ENCODE measurements around the gene ANKRD52.
A peak's percentile ranks its signal among the peaks of the same experiment; 100 is the strongest.
"Not testable (repeated sequence)": the region's sequence is repeated elsewhere in the genome, so short reads cannot be mapped to it uniquely, and the experiment has no call there.

The ANKRD52 gene

DNA sequence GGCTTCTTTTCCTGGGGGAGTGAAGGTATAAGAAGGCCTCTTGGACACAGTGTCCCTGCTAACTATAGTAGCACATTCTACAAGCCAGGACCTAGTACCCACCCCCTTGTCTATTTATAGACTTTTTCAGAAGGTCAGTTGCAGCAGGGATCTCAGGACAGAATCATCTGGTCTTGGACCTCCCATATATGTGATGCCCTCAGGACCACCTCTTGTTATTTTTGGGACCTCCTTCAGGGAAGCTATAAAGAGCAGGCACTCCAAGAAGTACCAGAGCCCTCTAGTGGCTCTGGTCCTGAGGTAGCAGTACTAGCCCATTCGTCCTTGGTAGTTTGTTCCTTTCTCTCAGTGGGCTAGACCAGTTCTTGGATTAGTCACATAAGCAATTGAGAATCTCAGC is 12.8 kb upstream of the ANKRD52 start:
- no peak for DNase-seq

DNA sequence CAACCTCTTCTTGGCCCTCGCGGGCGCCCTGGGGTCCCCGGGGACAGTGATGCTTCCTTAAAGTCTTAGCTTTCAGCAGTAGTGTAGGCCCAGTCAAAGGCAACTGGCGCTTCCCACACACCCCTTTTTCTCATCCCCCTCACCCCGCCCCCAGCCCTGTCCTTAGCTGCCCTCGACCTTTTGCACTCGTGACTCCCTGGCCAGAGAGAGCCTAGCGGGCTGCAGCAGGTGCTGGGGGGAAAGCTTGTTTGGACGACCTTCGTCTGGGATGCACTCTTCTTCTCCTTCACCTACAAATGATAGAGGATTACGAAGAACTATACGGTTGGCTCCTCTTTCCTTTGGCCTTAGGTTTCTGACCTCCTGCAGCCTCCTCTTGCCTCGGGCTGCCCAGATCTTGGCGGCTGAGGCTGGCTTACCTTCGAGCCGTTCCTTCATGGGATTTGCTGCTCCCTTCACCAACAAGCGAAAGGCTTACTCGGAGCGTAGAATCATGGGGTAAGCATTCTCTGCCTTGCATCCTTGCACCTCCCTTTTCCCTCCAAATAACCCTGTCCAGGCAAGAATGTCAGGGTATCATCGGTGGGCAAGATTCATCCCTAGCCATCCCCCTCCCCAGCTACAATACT is 9.4 kb upstream of the ANKRD52 start:
- DNase-seq, result no peak

DNA sequence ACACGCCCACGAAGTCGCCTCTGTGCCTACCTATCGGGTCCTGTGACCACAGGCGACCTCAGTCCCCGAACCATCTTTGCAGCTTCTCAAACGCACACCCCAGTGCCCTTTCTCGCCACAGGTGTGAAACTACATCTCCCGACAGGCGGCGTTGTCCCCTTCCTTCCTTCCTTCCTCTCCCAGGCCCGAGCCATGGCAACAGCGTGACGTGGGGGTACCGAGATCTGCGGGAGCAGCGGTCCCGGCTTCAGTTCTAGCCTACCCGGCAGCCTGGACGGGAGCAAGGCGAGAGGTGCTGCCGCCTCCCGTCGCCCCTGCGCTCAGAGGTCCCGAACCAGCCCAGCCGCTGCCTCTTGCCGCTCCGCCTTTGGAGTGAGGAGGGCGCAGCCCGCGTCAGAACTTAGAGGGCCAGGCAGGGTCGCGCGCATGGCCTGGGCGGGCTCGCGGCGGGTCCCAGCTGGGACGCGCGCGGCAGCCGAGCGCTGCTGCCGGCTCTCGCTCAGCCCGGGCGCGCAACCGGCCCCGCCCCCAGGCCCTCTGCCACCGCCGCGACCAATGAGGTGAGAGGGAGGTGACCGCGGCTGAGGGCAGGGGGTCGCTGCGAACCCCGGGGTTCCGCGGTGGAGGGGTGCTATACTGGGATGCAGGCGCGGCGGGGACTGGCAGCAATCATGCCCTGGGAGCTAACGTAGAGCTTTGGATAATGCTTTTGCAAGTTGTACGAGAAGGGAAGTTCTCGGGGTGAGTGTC is 8.7 kb upstream of the ANKRD52 start, which contains the start of gene COQ10A:
TSS of gene COQ10A (plus strand) at position 250 of the 750 bp plus-strand sequence. CDS start at position 427, 177 bp downstream.
- DNase-seq, result peak; percentile 98

DNA sequence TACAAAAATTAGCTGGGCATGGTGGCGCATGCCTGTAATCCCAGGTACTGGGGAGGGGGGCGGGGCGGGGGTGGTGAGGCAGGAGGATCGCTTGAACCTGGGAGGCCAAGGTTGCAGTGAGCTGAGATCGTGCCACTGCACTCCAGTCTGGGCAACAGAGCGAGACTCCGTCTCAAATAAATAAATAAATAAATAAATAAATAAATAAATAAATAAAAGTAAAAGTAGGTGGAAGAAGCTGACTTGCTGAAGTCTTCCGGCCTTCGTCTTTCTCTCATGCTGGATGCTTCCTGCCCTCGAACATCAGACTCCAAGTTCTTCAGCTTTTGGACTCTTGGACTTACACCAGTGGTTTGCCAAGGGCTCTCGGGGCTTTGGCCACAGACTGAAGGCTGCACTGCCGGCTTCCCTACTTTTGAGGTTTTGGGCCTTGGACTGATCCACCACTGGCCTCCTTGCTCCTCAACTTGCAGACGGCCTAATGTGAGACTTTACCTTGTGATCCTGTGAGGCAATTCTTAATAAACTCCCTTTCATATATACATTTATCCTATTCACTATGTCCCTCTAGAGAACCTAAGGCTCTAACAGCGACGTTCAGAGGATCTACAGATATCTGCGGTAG is 8.0 kb upstream of the ANKRD52 start:
- not testable (repeated sequence) for DNase-seq

DNA sequence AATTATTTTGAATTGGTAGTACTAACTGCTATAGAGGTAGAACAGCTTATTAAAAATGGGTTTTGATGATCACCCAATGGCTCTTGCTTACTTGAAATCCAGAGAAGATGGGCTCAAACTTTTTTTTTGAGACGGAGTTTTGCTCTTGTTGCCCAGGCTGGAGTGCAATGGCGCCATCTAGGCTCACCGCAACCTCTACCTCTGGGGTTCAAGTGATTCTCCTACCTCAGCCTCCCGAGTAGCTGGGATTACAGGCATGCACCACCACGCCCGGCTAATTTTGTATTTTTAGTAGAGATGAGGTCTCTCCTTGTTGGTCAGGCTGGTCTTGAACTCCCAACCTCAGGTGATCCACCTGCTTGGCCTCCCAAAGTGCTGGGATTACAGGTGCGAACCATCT is 4.8 kb upstream of the ANKRD52 start:
- DNase-seq, result not testable (repeated sequence)

DNA sequence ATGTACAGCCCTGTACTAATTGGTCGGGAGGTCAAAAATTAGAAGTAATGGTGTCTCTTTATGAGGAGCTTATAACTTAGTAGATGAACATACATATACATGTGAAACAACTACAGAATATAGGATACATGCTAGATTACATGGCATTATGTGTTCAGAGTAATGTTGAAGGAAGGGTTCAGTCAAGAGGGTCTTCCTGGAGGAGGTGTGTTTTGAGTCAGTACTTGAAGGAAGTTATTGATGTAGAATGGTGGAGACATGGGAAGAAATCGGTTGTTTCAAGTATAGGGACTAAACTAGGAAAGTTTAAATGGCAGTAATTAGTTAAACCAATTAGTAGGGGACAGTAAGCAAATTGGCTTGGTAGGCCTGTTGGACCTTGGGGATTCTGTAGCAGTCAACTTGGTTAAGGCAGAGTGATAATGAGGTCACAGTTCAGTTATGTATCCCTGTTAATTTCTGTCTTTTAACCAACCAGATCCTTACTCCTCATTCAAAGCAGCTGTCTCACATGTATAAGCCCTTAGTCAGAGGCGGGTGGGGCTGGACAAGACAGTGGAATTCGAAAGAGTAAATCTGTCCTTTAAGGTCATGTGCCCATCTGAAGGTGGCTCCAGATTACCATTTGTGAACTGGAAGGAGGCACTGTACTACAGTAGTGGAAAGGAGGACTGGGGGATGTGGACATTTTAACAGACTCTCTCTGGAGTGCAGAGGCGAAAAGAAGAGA is 3.5 kb upstream of the ANKRD52 start:
- no peak for DNase-seq

DNA sequence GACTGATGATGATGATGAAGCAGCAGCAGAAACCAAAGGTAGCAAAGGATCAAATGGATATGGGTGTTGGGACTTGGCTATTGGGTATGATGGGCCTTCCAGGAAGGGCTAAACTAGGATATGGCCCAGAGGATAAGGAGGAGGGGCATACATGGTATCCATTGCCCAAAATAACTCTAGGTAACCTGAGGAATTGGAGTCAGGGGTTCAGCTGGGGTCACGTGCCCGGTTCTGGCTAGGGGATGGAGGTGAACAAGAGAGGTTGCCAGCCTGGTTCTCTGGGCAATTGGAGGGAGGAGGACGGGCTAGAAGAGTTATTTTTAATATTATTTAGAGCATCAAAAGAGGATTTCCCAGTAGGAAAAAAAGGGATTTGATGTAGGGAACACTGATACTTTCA is 2.7 kb upstream of the ANKRD52 start:
- DNase-seq, result no peak

DNA sequence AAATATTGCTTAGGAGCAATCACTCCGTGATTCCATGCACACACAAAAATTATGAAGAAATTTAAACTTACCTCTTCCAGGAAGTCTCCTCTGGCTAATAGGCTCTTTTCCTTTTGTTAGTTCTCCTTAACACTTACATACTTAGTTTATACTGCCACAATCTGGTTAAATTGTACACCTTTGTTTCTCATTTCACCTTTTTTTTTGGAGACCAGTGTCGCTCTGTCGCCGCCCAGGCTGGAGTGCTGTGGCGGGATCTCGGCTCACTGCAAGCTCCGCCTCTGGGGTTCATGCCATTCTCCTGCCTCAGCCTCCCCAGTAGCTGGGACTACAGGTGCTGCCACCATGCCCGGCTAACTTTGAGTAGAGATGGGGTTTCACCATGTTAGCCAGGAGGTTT is 2.2 kb upstream of the ANKRD52 start:
- no peak for DNase-seq

DNA sequence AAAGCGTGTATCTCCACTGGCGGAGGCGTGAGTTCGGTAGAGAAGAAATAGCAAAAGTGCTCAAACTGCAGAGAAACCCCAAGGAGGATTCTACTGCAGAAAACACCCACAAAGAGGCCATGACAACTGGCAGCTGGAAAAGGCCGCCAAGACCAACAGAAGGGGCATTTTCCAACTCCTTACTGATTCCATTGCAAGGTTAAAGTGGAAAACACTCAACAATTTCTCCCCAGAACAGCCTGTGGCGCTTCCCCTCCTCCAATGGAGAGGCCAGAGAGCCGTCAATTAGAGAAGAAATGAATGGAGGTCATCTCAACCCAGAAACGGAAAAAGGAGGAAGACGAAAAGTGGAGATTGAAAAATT is 618 bp upstream of the ANKRD52 start:
- DNase-seq, result no peak

DNA sequence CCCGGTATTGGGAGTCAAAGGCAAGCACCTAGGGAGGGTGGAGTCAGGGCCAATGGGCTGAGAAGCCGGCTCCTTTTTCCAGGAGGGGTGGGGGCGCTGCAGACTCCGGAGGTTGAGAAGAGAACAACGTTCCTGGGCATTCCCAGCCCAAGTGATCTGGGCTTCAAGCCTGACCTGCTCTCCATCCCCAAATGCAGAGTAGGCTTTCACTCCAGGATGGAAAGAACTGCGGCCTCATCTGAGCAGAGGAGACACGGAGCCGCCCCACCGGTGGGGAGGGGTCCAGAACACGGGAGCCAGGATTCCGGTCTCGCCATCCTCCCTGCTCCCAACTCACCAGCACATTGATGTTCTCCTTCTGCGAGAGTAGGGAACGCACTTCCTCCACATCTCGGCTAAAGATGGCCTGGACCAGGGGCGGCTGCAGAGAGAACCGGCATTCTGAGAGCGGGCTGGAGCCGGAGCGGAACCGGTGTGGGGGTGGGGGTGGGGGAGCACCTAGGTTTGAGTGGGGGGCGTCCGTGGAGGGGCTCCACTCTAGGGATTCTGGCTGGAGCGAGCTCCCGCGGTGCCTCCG is 605 bp downstream of the ANKRD52 start:
- peak; percentile 46 for DNase-seq

DNA sequence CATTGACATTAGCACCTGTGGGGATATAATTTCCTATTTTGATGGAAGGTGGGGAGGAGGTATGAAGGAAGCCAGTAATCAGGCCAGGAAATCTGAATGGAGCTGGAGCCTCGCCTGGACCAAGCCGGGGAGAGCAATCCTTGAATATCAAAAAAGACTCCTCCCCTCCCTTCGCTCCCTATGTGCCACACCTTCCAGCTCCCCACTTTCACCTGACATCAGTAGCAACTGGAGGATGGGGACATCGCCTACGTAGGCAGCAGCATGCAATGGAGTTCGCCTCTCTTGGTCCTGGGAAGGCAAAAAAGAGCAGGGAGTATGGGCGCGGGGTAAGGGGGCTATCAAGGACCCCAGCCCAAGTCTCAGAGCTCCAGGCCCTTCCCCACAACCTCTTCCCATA is 1.1 kb downstream of the ANKRD52 start:
- no peak for DNase-seq

DNA sequence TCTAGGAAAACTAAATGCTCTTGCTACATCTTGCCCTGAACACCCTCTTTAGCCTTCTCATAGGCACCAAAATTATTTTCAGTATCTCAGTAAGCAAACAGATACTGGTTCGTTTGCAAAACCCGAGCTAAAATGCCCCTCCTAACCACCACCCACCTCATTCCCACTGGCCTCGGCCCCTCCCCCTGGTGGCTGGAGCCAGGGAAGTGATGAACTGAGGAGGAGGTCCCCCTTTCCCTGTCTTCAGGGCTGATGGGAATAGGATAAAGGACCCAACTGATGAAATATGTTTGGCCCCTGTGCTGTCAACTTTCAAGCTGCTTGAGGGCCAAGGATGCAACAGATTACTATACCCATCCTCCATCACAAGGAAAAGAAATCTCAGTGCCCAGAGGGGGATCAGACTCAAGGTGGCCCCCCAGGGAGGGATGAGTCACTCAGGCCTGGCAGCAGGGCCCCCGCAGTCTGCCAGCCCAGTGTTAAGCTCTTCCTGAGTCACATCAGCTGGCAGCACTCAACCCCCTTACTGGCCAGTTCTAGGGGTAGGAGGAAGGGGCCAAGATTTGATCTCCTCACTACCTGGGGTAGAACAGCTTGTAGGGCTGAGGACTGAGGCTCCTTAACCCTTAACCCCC is 1.7 kb downstream of the ANKRD52 start:
- no peak for DNase-seq

DNA sequence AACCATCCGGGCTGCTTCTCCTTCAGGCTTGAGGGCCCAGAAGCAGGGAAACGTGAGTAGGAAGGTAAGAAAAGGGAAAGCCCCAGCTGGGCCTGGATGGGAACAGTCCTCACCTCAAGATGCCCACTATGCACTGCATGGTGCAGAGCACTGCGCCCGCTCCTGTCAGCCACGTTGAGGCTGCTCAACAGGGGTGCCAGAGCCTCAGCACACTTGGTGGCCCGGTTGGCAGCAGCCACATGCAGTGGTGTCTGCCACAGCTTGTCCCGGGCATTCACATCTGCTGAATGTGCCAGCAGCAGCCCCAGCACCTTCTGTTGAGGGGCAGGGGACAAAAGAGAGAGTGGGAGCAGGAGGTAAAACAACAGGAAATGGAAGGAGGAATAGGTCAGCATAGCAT is 2.5 kb downstream of the ANKRD52 start:
- no peak for DNase-seq

DNA sequence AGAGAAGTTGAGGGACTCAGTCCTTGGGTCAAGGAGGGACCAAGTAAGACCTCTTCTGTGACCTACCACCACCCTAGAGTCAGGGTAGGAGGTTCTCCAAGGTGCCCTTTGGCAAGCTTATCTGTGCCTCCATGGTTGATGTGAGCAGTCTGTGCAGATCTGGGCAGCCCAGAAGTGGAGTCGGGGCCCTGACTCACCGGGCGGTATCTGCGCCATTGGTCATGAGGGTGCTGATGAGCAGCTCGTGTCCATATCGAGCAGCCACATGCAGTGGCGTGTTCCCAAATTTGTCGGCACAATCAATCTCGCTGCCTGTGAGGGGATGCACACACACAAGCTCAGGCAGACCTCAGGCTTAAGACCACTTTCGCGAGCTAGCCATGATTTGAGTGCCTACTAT is 5.1 kb downstream of the ANKRD52 start:
- no peak for DNase-seq

DNA sequence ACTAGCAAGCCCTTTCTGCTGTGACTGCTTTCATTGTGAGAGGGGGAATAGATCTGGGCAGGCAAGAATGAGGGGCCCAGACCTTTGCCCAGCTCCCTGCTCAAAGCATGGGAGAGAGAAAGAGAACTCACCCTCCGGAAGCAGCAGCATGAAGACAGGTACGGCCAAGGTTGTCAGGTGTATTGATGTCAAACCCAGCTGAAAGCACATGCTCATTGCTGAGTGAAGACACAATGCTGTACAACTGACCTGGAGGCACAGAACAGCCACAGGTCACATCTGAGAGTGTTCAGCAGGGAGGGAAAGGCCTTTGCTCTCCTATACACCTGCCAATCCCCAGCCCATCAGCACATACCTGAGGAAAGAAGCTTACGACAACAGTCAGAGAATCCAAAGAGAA is 5.5 kb downstream of the ANKRD52 start:
- no peak for DNase-seq

DNA sequence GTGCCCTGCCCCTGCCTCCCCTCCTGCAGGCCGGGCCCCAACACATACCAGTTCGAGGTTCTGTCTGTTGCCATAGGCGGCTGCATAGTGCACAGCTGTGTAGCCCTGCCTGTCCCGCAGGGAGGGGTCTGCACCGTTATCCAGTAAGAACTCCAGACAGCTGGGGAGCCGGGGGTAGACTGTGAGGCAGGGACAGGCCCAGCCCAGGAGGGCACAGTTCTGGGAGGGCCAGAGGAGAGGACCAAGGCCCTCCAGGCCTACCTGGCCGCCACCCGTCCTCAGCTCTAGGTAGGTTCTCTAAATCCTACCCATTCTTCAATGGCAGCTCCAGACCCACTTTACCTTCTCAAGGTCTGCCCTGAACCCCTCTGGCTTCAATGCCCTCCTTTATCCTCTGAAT is 9.5 kb downstream of the ANKRD52 start:
- DNase-seq, result no peak

DNA sequence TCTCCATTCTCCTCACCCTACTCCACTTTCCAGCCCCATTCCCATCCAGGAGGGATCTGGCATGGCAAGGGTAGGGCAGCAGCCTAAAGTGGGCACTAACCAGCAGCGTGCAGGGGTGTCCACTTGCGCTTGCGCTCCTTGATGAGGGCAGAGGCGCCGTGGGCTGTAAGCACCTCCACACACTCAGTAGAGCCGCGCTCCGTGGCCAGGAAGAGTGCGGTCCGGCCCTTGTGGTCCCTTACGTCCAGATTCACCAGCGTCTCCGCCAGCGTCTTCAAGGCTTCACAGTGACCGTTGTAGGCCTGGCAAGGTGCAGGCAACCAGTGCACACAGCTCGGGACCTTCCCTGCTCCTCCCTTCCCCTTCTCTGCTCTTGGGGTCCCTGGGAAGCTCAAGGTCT is 10.3 kb downstream of the ANKRD52 start:
- DNase-seq, result no peak

DNA sequence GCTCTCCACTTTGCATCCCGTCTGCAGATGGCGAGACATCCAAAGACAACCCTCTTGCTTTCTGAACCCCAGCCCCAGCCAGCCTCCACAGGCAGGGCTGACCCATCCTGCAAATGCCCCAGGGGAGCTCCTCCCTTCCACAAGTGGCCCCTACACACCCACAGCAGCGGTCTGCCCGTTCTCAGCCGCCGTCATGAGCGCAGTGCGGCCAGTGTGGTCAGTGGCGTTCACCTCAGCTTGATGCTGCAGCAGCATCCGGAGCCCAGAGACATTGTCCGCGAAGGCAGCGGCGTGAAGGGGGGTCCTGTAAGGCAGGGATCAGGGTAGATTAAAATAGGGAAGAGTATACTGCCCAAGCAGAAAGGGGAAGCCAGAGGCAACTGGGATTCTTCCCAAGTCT is 13.7 kb downstream of the ANKRD52 start:
- no peak for DNase-seq

DNA sequence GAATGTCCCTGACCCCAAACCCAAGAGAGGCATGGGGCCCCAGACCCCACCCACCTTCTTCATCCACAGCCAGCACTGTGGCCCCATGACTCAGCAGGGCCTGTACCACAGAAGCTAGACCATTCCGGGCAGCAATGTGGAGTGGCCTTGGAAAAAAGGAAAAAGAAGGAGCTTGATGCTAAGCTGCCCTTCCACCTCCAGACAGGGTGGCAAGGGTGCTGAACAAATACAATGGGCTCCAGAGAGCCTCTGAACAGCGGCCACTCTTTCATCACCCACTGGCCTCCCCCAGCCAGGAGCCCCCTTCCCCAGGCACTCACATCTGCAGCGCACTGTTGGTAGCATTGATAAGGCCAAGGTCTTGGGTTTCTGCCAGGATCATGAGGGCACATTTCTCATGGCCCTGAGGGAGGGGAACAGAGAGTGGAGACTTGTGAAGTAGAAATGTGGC is 14.4 kb downstream of the ANKRD52 start:
- DNase-seq, result no peak

DNA sequence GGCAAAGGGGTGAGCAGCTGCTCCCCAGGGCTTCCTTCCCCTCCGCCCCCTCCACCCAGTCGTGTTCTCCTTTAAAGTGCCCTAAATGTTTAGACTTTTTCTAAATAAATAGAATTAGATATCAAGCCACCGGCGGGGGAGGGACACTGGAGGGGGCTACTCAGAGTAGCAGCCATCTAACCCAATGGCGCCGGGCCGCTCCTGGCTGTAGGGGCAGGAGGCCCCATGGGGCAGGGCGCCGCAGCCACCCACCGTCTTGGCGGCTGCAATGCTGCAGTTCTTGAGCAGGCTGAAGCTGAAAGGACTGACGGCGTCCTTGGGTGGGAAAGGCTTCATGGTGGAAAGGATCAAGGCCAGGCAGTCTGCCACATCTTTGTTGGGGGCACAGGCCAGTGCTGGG is 15.2 kb downstream of the ANKRD52 start:
- no peak for DNase-seq

DNA sequence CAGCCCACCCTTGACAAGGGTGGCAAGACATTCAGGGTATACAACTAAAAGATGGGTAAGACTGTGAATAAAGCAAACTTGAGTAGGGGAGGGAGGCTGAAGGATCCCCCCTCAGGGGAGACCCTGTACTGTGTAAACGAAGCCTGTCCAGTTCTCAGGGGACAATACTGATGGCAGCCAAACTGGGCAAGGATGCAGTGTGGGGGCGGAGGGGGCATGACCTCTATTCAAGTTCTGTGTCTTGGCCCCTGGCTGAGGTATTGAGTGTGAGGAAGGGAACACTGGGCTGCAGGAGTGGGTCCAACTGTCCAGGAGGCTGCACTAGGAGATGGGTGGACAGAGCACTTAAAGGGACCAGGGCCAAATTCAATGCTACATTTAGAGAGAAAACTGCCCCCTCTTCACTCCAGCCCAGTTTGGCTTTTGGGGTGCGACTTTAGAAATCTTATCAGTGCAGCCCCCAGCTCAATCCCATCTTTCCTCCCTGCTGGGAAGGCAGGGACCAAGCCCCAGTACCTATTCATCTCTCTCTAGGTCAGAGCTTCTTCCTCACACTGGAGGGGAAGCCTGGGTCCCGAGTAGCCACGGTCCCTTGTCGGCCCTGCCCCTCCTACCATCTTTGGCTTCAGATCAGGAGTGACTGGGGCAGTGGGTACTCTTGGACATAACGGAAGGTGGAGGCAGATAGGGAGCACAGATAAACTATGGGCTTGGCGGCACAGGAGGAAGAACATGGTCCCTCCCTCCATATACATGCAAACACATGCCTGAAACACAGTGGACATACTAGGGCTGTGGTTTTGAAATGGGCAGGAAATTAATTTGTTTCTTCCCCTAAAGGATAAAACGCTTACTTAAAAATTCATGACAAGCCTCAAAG is 16.5 kb downstream of the ANKRD52 start:
- DNase-seq, result no peak

DNA sequence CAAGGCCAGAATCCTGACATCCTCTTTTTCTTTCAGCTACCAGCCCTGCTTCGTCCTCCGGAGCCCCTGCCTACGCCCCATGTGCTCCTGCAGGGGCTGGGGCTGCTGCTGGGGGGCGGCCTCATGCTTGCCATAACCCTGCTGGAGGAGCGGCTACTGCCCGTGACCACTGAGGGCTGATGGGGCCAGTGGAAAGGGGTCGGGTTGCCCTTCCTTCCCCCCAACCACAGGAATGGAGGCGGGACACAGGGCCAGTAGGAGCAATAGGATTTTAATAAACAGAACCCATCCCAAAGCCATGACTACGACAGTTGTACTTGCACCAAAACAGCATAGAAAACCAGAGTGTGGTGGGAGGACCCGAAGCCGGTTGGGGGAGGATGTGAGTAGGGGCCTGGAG is 20.6 kb downstream of the ANKRD52 start:
- no peak for DNase-seq
